ENCODE data around the gene PTPRE.

DNA sequence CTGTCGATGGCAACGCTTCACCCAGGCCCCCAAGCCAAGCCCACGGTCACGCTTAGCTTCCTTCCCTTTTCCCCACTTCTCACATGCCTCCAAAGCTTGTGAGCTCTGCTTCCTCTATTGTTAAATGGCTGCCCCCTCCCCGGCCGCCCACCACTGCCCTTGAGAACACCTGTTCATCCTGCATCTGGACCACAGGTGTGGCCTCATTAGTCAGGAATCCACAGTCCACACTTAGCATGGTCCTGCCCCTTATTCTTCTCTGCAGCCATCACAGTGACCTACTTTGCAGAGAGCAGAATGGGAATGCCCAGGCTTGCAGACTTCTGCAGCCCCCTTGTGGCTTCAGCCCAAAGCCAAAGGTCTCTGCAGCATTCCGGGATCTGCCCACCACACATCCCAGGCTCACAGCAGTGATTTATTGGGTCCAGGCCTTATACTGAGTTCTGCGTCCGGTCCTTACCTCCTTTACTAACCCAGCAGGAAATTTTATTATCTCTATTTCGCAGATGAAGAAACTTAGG lies 66.9 kb downstream of the PTPRE start:
- TF ChIP-seq, protein P1, sequence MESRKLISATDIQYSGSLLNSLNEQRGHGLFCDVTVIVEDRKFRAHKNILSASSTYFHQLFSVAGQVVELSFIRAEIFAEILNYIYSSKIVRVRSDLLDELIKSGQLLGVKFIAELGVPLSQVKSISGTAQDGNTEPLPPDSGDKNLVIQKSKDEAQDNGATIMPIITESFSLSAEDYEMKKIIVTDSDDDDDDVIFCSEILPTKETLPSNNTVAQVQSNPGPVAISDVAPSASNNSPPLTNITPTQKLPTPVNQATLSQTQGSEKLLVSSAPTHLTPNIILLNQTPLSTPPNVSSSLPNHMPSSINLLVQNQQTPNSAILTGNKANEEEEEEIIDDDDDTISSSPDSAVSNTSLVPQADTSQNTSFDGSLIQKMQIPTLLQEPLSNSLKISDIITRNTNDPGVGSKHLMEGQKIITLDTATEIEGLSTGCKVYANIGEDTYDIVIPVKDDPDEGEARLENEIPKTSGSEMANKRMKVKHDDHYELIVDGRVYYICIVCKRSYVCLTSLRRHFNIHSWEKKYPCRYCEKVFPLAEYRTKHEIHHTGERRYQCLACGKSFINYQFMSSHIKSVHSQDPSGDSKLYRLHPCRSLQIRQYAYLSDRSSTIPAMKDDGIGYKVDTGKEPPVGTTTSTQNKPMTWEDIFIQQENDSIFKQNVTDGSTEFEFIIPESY (IDR thresholded peaks at IDR 0.05) = no peak
- TF ChIP-seq, protein P2, sequence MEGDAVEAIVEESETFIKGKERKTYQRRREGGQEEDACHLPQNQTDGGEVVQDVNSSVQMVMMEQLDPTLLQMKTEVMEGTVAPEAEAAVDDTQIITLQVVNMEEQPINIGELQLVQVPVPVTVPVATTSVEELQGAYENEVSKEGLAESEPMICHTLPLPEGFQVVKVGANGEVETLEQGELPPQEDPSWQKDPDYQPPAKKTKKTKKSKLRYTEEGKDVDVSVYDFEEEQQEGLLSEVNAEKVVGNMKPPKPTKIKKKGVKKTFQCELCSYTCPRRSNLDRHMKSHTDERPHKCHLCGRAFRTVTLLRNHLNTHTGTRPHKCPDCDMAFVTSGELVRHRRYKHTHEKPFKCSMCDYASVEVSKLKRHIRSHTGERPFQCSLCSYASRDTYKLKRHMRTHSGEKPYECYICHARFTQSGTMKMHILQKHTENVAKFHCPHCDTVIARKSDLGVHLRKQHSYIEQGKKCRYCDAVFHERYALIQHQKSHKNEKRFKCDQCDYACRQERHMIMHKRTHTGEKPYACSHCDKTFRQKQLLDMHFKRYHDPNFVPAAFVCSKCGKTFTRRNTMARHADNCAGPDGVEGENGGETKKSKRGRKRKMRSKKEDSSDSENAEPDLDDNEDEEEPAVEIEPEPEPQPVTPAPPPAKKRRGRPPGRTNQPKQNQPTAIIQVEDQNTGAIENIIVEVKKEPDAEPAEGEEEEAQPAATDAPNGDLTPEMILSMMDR (IDR thresholded peaks at IDR 0.05; ENCODE audit: low read depth, low read length, missing input control) = no peak
- TF ChIP-seq REST (IDR thresholded peaks at IDR 0.05) (no peak), SP1 (IDR thresholded peaks at IDR 0.05) (no peak)

All from liver (tissue), 3 donors.